ENCODE results near the gene SLC1A5.
A peak's percentile ranks its signal among the peaks of the same experiment; 100 is the strongest.
"Not testable (repeated sequence)": the region's sequence is repeated elsewhere in the genome, so short reads cannot be mapped to it uniquely, and the experiment has no call there.

The SLC1A5 gene

DNA sequence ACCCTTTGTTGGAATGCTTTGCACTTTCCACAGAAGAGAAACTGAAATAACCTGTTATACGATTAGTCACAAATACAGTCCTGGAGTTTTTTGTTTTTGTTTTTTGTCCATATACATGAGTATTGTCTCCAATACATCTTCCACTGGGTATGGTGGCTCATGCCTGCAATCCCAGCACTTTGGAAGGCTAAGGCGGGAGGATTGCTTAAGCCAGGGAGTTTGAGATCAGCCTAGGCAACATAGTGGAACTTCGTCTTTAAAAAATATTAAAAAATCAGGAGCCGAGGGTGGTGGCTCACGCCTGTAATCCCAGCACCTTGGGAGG lies 37.3 kb upstream of the SLC1A5 start:
- in situ Hi-C loops (cut with MboI; ENCODE audit: low sequenced_read_pairs, unreplicated experiment) = loop anchor here (10.0 kb wide), 1 partner anchor 51 kb away; no protein-coding TSS in a partner anchor
- DNase-seq (ENCODE audit: low spot score) = no peak

DNA sequence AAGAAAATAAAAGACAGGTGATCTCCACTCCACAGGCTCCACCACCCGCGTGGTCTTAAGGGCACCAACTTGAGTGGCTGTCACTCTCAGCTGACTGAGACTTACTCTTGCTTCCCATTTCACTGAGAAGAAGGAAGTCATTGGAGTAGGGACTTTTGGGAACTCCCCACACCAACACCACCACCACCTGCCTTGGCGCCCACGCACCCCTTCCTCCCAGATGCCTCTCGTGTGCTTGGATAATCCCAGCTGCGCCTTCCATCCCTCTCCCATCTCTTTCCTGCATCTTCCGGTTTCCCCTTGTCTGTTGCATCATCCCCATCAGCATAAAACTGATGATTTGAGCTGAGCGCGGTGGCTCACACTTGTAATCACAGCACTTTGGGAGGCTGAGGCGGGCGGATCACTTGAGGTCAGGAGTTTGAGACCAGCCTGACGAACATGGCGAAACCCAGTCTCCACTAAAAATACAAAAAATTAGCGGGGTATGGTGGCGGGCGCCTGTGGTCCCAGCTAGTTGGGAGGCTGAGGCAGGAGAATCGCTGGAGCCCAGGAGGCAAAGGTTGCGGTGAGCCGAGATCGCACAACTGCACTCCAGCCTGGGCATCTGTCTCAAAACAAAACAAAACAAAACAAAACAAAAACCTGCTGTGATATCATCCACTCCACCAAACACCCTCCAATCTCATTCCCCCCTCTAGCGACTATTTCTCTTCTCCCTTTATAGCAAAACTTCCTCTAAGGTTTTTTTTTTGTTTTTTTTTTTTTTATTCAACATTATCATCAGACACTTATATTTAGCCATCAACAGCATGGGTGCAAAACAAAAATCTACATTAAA lies 36.7 kb upstream of the SLC1A5 start:
- TF ChIP-seq, protein P1, sequence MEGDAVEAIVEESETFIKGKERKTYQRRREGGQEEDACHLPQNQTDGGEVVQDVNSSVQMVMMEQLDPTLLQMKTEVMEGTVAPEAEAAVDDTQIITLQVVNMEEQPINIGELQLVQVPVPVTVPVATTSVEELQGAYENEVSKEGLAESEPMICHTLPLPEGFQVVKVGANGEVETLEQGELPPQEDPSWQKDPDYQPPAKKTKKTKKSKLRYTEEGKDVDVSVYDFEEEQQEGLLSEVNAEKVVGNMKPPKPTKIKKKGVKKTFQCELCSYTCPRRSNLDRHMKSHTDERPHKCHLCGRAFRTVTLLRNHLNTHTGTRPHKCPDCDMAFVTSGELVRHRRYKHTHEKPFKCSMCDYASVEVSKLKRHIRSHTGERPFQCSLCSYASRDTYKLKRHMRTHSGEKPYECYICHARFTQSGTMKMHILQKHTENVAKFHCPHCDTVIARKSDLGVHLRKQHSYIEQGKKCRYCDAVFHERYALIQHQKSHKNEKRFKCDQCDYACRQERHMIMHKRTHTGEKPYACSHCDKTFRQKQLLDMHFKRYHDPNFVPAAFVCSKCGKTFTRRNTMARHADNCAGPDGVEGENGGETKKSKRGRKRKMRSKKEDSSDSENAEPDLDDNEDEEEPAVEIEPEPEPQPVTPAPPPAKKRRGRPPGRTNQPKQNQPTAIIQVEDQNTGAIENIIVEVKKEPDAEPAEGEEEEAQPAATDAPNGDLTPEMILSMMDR (IDR thresholded peaks at IDR 0.05; ENCODE audit: borderline replicate concordance, control extremely low read depth, extremely low read depth, insufficient read depth, missing control alignments) = no peak
- peak; percentile 66 for DNase-seq (ENCODE audit: low spot score)
- in situ Hi-C loops (cut with MboI; ENCODE audit: low sequenced_read_pairs, unreplicated experiment) = loop anchor here (10.0 kb wide), 1 partner anchor 50 kb away; no protein-coding TSS in a partner anchor

More for the DNA sequence above, 37.3 kb upstream of the SLC1A5 start:
- TF ChIP-seq, protein P1 (IDR thresholded peaks at IDR 0.05; ENCODE audit: borderline replicate concordance, control extremely low read depth, extremely low read depth, insufficient read depth, missing control alignments) = peak; percentile 5

DNA sequence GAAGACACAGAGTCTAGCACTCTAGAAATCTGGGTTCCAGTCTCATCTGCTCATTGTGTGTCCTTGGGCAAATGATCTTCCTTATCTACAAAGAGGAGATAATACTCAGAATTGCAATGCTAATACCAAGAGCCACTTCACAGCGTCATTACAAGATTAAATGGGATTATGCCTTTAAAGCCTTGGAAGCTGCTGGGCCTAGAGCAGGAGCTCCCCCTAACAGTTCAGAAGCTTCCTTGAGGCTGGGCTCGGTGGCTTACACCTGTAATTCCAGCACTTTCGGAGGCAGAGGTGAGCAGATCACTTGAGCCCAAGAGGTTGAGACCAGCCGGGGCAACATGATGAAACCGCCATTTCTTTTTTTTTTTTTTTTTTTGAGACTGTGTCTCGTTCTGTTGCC lies 34.7 kb upstream of the SLC1A5 start:
- DNase-seq (ENCODE audit: low spot score) = no peak

DNA sequence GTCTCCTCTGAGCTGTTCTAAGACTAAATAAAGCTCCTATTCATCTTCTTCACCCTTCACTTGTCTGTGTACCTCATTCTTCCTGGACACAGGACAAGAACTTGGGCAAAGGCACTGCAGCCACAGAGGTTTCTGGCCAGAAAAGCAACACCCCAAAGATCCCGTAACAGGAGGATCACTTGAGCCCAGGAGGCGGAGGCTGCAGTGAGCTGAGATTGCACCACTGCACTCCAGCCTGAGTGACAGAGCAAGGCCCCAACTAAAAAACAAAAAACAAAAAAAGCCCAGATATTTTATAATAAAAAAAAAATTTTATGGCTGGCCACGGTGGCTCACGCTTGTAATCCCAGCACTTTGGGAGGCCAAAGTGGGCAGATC lies 34.0 kb upstream of the SLC1A5 start:
- in situ Hi-C loops (cut with MboI; ENCODE audit: low sequenced_read_pairs, unreplicated experiment) = loop anchor here (10.0 kb wide), 1 partner anchor 48 kb away; no protein-coding TSS in a partner anchor

More for the DNA sequence above, 34.7 kb upstream of the SLC1A5 start:
- TF ChIP-seq, protein P1 (IDR thresholded peaks at IDR 0.05; ENCODE audit: borderline replicate concordance, control extremely low read depth, extremely low read depth, insufficient read depth, missing control alignments) = no peak
- in situ Hi-C loops (cut with MboI; ENCODE audit: low sequenced_read_pairs, unreplicated experiment) = loop anchor here (10.0 kb wide), 1 partner anchor 48 kb away; no protein-coding TSS in a partner anchor

DNA sequence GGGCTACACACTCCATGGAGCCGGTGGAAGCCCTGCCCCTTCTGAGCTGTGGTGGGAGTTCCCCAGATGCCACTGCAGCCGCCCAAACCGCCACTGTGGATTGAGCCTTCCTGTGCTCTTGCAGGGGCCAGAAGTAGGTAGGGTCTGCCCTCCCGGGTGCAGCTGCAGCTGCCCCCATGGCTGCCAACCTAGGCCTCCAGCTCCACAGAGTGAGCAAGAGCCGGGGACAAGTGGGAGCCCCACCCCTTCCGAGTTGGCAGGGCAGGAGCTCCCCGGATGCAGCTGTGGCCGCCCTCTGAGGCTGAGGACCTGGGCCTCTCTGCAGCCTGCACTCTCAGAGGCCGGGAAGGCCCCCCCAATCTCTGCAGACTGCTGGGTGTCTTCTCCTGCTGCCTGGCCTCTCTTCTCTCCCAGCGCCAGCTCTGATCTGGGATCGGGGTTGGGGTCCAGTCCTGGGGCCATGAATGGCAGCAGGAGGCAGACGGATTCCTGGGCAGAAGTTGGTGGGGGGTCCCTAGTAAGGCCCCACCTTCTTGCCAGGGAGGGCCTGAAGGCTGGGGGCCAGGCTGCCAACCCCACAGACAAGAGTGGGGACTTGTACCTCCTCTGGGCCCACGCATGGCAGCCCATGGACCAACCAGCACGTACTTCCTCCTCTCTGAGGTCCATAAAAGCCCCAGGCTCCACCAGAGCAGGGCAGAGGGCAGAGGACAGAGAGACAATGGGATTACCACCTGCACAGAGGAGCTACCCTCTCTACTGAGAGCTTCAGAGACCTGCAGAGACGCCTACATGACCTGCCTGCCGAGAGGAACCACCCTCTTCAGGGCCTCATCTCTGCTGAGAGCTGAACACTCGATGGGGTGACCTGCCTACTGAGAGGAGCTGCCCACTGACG lies 33.4 kb upstream of the SLC1A5 start:
- in situ Hi-C loops (cut with MboI; ENCODE audit: low sequenced_read_pairs, unreplicated experiment) = loop anchor here (10.0 kb wide), 1 partner anchor 47 kb away; no protein-coding TSS in a partner anchor
- TF ChIP-seq, protein P1 (IDR thresholded peaks at IDR 0.05; ENCODE audit: borderline replicate concordance, control extremely low read depth, extremely low read depth, insufficient read depth, missing control alignments) = no peak
- peak; percentile 62 for DNase-seq (ENCODE audit: low spot score)

More for the DNA sequence above, 34.0 kb upstream of the SLC1A5 start:
- DNase-seq (ENCODE audit: low spot score) = not testable (repeated sequence)

DNA sequence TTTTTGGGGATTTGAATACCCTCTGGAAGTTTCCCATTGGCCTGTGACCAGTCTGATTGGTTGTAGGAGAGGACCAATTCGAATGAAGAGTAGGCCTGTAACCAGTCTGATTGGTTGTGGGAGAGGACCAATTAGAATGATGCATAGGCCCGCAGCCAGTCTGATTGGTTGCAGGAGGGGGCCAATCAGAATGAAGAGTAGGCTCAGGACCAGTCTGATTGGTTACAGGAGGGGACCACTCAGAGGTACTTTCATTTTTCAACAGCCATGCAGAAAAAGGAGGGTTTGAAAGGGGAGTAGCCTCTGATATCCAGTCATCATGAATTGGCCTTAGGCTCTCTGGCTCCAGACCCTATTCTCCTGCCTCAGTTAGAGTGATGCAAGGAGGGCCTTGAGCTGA lies 30.4 kb upstream of the SLC1A5 start:
- no peak for DNase-seq (ENCODE audit: low spot score)
- in situ Hi-C loops (cut with MboI; ENCODE audit: low sequenced_read_pairs, unreplicated experiment) = no loop called here
- TF ChIP-seq, protein P1 (IDR thresholded peaks at IDR 0.05; ENCODE audit: borderline replicate concordance, control extremely low read depth, extremely low read depth, insufficient read depth, missing control alignments) = no peak

Data from GM13976 (cell line).